ENCODE results near the gene FAM186B. TPM values are rescaled to one million over a fixed set of nuclear protein-coding genes. Genes with fewer than 3 reads are reported as not detected.
A peak's percentile ranks its signal among the peaks of the same experiment; 100 is the strongest.

FAM186B gene
- polyA plus RNA-seq, 4 donors = 0.37 to 1.0 TPM; not detected in 2

DNA sequence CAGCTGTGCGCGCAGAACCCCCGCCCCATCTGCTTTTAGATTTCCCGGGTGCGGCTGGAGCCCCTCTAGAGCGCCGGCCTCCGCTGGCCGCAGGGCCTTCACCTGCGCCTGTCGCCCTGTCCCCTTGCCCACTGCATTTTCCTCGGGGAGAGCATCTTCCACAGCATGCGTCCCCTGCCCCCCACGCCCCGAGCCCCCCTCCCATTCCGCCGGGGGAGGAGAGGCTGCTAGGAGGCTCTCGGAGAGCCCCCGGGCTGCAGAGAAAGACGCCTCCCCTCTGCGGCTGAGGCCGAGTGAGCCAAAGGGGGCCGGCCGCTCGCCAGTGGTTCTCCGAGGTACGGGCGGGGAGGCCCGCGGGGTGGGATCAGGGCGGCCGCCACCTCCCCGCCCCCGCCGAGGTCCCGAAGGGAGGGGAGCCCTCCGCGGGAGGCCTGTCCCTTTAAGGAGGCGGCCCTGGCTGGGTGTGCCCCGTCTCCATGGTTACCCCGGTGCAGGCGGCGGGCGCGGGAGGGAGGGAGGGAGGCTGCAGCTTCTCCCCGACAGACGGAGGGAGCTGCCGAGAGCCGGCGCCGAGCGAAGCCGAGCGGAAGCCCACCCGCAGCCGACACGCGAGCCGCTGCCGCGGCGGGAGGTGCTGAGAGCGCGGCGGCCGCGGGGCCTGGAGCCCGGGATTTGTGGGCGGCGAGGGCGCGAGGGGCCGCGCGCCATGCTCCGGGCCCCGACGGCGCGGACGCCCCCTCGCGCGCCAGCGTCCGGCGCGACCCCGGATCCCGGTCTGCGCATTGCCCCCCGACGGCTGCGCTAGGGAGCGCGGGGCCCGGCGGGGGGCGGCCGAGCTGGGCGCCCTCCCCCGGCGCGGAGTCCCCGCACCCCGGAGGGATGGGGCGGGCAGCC lies 66.7 kb downstream of the FAM186B start, which contains the start of gene KCNH3:
KCNH3 (plus strand) TSS at position 521 of the 894 bp plus-strand sequence. CDS start 387 bp downstream, outside the sequence.
- Histone ChIP-seq H3K36me3 (ENCODE audit: control insufficient read depth in 3 of 3, insufficient read depth in 2 of 3, low read depth in 1 of 3, low read length in 3 of 3) (no peaks in the 10 kb centered on the region), H3K27ac (ENCODE audit: low read depth in 1 of 3, low read length in 2 of 3) (no peak within 1 kb of the TSS), H3K27me3 (ENCODE audit: control insufficient read depth in 3 of 3, insufficient read depth in 3 of 3, low read length in 3 of 3) (peaks cover 7 to 81% (median 13%) of the 10 kb centered on the region in 3 donors), H3K4me1 (ENCODE audit: control insufficient read depth in 3 of 3, insufficient read depth in 2 of 3, low read depth in 1 of 3, low read length in 2 of 3) (peaks cover 0 to 27% (median 0%) of the 10 kb centered on the region in 3 donors), H3K9me3 (ENCODE audit: control insufficient read depth in 2 of 2, insufficient read depth in 1 of 2, low read depth in 1 of 2, low read length in 1 of 2) (peaks cover 0 to 3% of the 10 kb centered on the region in 2 donors), H3K4me3 (ENCODE audit: low read depth in 1 of 3, low read length in 3 of 3) (peak within 1 kb of the TSS in 2 of 3 donors; percentile 25 to 75)
- DNase-seq (peak; percentile 74 to 87), FAIRE-seq (no peak)
- 0 to 2% (median 1%) methylated on average over 46 to 107 of the region's 107 CpGs for WGBS, 3 donors

DNA sequence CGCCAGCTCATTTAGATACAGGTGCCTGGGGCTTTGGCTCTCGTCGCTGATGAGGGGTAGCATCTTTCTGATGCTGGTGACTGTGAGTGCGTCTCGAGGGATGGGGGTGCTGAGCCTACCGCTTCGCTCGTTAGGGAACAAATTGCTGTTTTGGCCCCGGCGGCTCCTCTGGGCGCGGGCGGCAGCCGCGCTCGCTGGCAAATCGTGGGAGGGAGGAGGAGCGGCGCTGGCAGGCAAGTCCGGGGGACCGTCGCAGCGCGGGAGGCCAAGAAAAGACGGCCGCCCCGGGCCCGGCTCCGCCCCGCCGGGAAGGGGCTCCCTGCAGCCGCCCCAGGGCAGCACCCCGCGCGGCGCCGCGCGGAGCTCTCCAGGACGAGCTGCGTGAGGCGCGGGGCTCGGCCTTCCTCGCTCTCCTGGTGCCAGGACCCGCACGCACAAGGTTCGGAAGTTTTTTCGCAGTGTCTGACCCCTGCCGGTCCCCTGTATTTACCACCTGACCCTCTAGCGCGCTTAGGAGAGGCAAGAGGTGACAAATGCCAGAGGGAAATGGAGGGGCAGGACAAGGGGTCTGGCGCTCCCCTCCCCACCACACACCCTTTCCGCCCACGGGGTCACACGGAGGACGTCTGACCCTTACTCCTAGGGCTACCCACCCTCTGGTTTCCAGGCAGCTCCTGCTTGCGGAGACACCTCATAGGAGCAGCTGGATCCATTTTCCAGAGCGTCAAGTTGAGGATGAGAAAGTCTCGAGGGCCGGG lies 67.5 kb downstream of the FAM186B start:
- H3K27me3 ChIP-seq (ENCODE audit: control insufficient read depth in 3 of 3, insufficient read depth in 3 of 3, low read length in 3 of 3) = peaks cover 7 to 73% (median 13%) of the 10 kb centered on the region in 3 donors
- H3K36me3 ChIP-seq (ENCODE audit: control insufficient read depth in 3 of 3, insufficient read depth in 2 of 3, low read depth in 1 of 3, low read length in 3 of 3) = no peaks in the 10 kb centered on the region
- H3K9me3 ChIP-seq (ENCODE audit: control insufficient read depth in 2 of 2, insufficient read depth in 1 of 2, low read depth in 1 of 2, low read length in 1 of 2) = peaks cover 0 to 3% of the 10 kb centered on the region in 2 donors
- peaks cover 0 to 19% (median 0%) of the 10 kb centered on the region in 3 donors for H3K4me1 ChIP-seq (ENCODE audit: control insufficient read depth in 3 of 3, insufficient read depth in 2 of 3, low read depth in 1 of 3, low read length in 2 of 3)
- no peak overlapping the region for H3K27ac ChIP-seq (ENCODE audit: low read depth in 1 of 3, low read length in 2 of 3)
- FAIRE-seq (no peak), DNase-seq (peak in 1 of 2 donors; percentile 41)
- peak overlapping the region in 2 of 3 donors; percentile 25 to 75 for H3K4me3 ChIP-seq (ENCODE audit: low read depth in 1 of 3, low read length in 3 of 3)
- 1% methylated on average over 58 to 61 of the region's 61 CpGs for WGBS, 3 donors

Other genes starting within 250 kb of the FAM186B start
- gene SPATS2, start 238.2 kb downstream of the FAM186B start, polyA plus RNA-seq = 10 to 100 TPM; 11.9 to 26.3 (median 14.4) TPM
- 1 to 10 TPM in 1 of 4 donors, under 1 TPM in 1, not detected in 2; 0.22 to 3.4 TPM for gene KCNH3, start 66.6 kb downstream of the FAM186B start, polyA plus RNA-seq
- gene MCRS1, start 37.5 kb downstream of the FAM186B start, polyA plus RNA-seq = 10 to 100 TPM; 53.4 to 77.4 (median 63.1) TPM
- 10 to 100 TPM in 1 of 4 donors, 1 to 10 TPM in 3; 2.5 to 15.6 (median 6.5) TPM for gene PRPF40B, start 17.9 kb upstream of the FAM186B start, polyA plus RNA-seq
- 1 to 10 TPM in 3 of 4 donors, under 1 TPM in 1; 0.89 to 8.8 (median 4.1) TPM for gene FMNL3, start 101.8 kb upstream of the FAM186B start, polyA plus RNA-seq
- 100 to 1,000 TPM; 174 to 687 (median 294) TPM for gene TMBIM6, start 135.9 kb upstream of the FAM186B start, polyA plus RNA-seq
- gene NCKAP5L, start 222.8 kb upstream of the FAM186B start, polyA plus RNA-seq = 1 to 10 TPM in 3 of 4 donors, under 1 TPM in 1; 0.45 to 7.0 (median 2.9) TPM
- gene BCDIN3D, start 237.5 kb upstream of the FAM186B start, polyA plus RNA-seq = 1 to 10 TPM; 2.4 to 5.3 (median 3.1) TPM